Stimulated activated memory B cell treated with anti-CD40 and anti-IgM and Interleukin-4, amounts not matched to agents 10 μg/mL and 1 μg/mL and 100 μg/mL, for 72 hours (primary cell): Measurements from ENCODE around the gene MCM3.
A peak's percentile ranks its signal among the peaks of the same experiment; 100 is the strongest.

Experiments
- ATAC-seq: fragments of 150-1000 bp; cut with Tn5 transposase; 2 replicates; pipeline ENCODE4 v1.10.0; 2021
- H3K27ac Mint-ChIP-seq: one replicate; pipeline ENCODE4 v1.8.0; 2022; ENCODE audit warnings: mild to moderate bottlenecking, mixed read lengths
- H3K27me3 Mint-ChIP-seq: one replicate; pipeline ENCODE4 v1.8.0; 2022; ENCODE audit warnings: mixed read lengths
- H3K36me3 Mint-ChIP-seq: one replicate; pipeline ENCODE4 v1.8.0; 2022; ENCODE audit warnings: mixed read lengths
- H3K4me1 Mint-ChIP-seq: one replicate; pipeline ENCODE4 v1.8.0; 2022; ENCODE audit warnings: mixed read lengths
- H3K4me3 Mint-ChIP-seq: one replicate; pipeline ENCODE4 v1.8.0; 2022; ENCODE audit warnings: mild to moderate bottlenecking, moderate library complexity, mixed read lengths
- H3K9me3 Mint-ChIP-seq: one replicate; pipeline ENCODE4 v1.8.0; 2022; ENCODE audit warnings: mixed read lengths

MCM3 gene

DNA sequence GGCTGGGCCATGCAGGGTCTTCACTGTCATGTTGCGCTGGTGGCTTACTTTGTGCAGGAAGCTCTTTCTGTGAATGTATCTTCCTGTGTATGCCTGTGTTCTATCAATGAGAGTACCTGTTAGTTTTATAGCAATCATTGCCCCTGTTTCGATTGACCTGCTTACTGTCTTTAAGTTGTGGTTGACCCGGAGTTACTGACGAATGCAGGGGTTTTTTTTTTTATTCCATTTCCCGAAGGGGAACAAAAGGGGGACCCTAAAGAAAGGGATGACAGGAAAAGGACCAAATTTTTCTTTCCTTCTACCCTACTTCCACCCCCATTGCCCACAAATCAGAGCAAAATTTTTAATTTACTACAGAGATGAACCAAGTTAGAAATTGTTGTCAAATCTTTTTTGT lies 40.1 kb downstream of the MCM3 start, which contains the start of gene IL17F:
Gene IL17F (minus strand): TSS at position 101 of the 400 bp plus-strand sequence. CDS start 71 bp downstream, at position 30.
- no peak within 1 kb of the TSS for H3K4me3 Mint-ChIP-seq
- no peaks in the 10 kb centered on the region for H3K9me3 Mint-ChIP-seq
- H3K27ac Mint-ChIP-seq, result no peak within 1 kb of the TSS
- ATAC-seq, result no peak
- H3K27me3 Mint-ChIP-seq, result peaks cover 23% of the 10 kb centered on the region
- no peaks in the 10 kb centered on the region for H3K4me1 Mint-ChIP-seq
- no peaks in the 10 kb centered on the region for H3K36me3 Mint-ChIP-seq

DNA sequence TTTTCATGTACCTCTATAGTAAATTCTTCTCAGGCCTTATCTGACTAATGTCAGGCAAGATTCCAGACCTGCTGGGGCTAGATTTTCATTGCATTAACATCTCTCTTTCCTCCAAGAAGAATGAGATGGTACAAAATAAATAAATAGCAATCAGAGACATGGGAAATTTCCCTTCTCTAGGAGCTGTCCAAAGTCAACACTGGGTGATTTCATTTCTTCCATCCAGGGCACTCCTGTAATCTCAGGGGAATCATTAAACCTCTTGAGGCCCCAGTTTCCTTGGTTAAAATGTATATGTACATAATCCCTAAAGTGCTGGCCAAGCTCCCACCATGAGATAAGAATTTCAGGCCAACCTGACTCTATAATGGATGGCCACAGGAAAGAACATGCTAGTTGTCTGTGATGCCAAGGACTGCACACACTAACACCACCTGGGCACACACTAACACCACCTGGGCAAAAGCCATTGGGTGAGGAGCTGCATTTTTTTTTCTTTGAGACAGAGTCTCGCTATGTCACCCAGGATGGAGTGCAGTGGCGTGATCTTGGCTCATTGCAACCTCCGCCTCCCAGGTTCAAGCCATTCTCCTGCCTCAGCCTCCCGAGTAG lies 41.2 kb downstream of the MCM3 start:
- Mint-ChIP-seq H3K9me3 (no peaks in the 10 kb centered on the region), H3K27ac (no peak overlapping the region), H3K4me3 (no peak overlapping the region), H3K36me3 (no peaks in the 10 kb centered on the region), H3K27me3 (peaks cover 14% of the 10 kb centered on the region), H3K4me1 (no peaks in the 10 kb centered on the region)
- no peak for ATAC-seq

DNA sequence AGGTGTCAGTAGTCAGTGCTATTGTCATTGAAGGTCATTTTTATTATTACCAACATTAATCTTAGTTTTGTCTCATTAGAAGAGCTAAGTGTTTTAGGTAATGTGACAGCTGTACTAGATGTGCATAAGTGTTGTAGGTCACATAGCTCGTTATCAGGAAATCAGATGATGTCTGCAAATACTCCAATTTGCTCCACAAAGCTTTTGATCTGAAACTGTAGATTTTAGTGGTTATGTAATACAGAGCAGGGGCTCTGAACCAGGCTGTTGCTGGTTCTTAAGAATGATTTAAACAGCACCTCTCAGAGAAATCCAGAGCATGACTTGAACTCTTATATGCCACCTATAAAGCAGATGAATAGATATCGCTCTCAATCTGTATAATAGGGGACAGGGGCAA lies 42.7 kb downstream of the MCM3 start:
- Mint-ChIP-seq H3K9me3 (no peaks in the 10 kb centered on the region), H3K4me1 (no peaks in the 10 kb centered on the region), H3K4me3 (no peak overlapping the region), H3K36me3 (no peaks in the 10 kb centered on the region), H3K27ac (no peak overlapping the region), H3K27me3 (peaks cover 4% of the 10 kb centered on the region)
- ATAC-seq, result no peak

DNA sequence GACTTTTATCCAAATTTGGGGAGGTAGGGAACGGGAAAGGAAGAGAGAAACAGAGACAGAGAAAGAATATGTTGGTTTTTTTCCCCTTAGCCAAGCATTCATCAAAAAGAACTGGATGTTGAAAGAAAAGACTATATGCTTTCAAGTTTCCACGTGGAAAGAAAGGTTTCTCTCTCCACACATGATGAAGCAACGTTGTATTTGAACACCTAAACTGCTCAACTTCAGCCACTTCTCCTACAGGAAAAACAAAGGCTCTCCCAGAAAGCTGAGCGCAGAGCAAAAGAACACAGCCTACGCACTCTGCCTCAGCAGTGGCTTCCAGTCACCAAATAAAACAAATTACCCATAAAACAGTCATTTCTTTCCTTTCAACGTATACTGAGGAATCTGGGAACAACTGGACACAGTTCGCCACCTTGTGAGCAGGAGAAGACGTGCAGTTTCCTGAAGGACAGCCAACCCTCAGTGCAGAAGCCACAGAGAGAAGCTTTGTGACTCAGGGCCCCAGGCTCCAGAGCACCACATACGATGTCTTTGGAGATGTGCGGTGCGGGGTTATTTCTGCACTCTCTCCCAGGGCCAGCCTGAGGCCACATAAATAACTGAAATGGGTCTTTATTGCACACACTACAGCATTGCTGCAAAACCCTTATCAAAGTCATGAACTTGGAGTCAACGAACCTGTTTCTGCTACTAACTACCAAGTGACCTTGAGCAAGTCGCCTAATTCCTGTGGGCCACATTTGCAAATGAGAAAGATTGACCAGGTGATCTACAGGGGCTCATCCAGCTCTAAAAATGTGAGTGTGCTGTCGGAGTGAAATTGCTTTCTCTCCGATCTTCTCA lies 50.3 kb downstream of the MCM3 start:
- H3K4me1 Mint-ChIP-seq, result no peaks in the 10 kb centered on the region
- H3K9me3 Mint-ChIP-seq, result no peaks in the 10 kb centered on the region
- ATAC-seq, result peak; percentile 68
- no peak overlapping the region for H3K4me3 Mint-ChIP-seq
- no peak overlapping the region for H3K27ac Mint-ChIP-seq
- peaks cover 19% of the 10 kb centered on the region for H3K27me3 Mint-ChIP-seq
- H3K36me3 Mint-ChIP-seq, result no peaks in the 10 kb centered on the region

DNA sequence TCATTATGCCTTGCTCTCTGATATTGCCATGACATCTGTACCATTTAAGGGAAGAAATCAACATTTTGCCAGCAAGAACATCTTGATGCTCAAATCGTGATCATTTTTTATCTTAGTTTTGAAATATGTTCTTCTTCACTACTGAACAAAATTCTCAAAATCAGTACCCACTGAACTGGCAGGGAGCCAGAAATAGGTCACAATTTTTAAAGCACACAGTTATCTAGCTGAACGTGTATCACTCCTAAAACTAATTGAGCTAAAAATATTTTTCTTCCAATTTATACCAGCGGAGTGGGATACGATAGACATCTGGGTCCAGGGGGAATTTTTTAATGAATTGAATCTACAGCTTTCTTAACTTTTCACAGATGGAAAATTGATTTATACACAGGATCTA lies 51.5 kb downstream of the MCM3 start:
- no peak for ATAC-seq
- no peak overlapping the region for H3K4me3 Mint-ChIP-seq
- H3K4me1 Mint-ChIP-seq, result no peaks in the 10 kb centered on the region
- no peaks in the 10 kb centered on the region for H3K36me3 Mint-ChIP-seq
- H3K9me3 Mint-ChIP-seq, result no peaks in the 10 kb centered on the region
- no peak overlapping the region for H3K27ac Mint-ChIP-seq
- H3K27me3 Mint-ChIP-seq, result peaks cover 19% of the 10 kb centered on the region

DNA sequence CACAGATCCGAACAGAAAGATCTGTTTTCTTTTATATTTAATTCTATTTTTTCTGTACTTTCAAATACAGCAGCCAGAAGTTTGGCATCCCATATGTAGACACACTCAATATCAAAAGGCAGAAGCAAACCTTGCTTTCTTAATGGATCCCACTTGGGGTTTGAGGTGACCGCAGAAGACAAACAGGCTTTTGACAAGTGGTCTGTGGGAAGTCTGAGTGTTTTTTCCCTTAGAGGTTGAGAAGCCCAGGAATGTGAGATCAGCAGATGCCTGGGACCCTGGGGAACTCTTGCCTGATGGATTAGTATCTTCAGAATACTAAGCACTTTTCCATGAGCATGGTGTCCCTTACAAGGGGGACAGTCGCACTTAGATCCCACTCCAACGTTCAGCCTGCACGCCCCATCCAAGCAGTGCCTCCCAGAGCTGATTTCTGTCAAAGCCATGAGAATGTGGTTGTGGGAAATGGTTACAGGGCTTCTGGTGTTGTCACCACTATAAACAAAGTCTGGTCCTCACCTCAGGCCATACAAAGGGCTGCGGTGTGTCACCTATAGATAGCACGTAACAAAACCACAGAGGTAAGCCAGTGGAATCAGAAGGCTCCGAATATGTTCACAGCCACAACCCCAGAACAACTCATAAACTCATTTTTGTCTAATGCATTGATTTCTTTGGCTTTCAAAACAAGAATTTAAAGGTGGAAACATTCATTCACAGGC lies 53.0 kb downstream of the MCM3 start:
- Mint-ChIP-seq H3K27ac (no peak overlapping the region), H3K4me1 (no peaks in the 10 kb centered on the region), H3K27me3 (peaks cover 19% of the 10 kb centered on the region)

DNA sequence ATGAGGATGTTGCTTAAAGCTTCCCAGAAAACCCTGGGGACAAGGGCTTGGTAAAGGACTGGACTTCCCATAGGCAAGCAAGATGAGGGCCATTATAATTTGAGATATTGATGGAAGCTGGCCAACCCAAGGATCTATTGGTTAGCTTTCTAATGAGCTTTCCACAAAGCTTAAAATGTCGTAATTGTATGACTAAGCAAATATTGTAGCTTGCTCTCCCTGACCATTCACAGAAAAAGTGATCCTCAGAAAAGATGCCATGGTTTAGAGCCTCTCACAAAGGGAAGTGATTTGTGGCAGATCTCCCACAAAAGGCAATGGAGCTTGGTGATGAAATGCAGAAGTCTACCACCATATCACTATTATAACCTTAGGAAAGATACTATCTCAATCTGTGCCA lies 53.9 kb downstream of the MCM3 start:
- Mint-ChIP-seq H3K27me3 (peaks cover 12% of the 10 kb centered on the region), H3K4me1 (no peaks in the 10 kb centered on the region), H3K27ac (no peak overlapping the region), H3K36me3 (no peaks in the 10 kb centered on the region), H3K9me3 (no peaks in the 10 kb centered on the region), H3K4me3 (no peak overlapping the region)
- ATAC-seq, result no peak

More for the DNA sequence above, 53.0 kb downstream of the MCM3 start:
- H3K36me3 Mint-ChIP-seq, result no peaks in the 10 kb centered on the region
- H3K4me3 Mint-ChIP-seq, result no peak overlapping the region
- no peaks in the 10 kb centered on the region for H3K9me3 Mint-ChIP-seq
- ATAC-seq, result no peak

DNA sequence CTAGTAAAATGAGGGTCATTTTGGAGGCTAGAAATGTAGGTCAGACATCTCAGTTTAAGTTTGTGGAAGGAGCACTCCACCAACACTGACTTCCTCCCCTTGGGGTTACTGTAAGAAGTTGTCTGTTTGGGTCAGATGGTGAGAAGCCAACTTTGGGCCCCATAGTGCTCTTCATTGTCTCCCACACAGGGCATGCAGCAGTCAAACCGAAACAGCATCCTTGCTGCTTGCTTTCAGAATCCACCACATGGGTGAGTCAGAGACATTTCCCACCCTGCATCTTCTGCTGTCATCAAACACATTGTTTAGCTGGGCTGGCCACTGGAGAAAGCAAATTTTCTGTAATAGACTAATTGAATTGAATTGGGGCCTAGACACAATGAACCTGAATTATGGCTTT lies 57.0 kb downstream of the MCM3 start:
- peaks cover 10% of the 10 kb centered on the region for H3K27me3 Mint-ChIP-seq
- H3K4me1 Mint-ChIP-seq, result no peaks in the 10 kb centered on the region
- no peaks in the 10 kb centered on the region for H3K9me3 Mint-ChIP-seq
- H3K36me3 Mint-ChIP-seq, result no peaks in the 10 kb centered on the region
- H3K27ac Mint-ChIP-seq, result no peak overlapping the region
- peak; percentile 94 for ATAC-seq
- no peak overlapping the region for H3K4me3 Mint-ChIP-seq

DNA sequence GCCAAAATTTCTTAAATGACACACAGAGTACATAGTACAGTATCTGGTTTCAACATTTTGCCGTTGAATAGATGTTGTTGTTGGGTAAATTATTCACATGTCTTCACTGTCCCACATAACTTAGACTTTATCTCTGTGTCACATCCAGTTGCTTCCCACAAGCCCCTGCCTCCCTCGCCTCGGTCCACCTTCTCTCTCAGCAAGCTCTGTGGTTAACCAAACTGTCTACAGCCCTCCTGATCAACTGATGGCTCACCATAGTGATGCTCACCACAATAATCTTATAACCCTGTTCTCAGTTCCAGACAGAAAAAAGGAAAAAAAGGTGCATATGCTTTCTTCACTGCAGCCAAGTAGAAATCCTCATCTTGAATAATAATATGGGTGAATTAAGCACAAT lies 63.2 kb downstream of the MCM3 start:
- Mint-ChIP-seq H3K4me1 (no peaks in the 10 kb centered on the region), H3K4me3 (no peak overlapping the region), H3K27me3 (peaks cover 10% of the 10 kb centered on the region), H3K9me3 (no peaks in the 10 kb centered on the region), H3K36me3 (no peaks in the 10 kb centered on the region), H3K27ac (no peak overlapping the region)
- ATAC-seq, result peak; percentile 22

DNA sequence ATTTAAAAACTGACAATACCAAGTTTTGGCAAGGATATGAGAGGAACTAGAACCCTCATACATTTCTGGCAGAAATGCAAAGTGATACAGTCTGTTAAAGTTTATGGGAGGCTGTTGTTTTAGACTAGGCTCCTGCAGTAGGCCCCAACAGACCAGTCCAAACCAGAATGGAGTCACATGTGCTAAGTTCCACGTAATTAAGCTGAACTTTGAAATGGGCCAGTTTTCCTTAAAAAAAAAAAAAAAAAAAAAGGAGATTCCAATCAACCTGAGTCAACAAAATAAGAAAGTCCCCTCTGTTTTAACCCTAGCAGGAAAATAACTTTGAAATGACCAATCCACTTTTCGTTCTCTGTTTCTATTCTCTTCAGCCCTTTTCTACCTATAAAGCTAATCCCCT lies 66.8 kb downstream of the MCM3 start:
- Mint-ChIP-seq H3K4me3 (no peak overlapping the region), H3K4me1 (no peaks in the 10 kb centered on the region), H3K27ac (no peak overlapping the region), H3K27me3 (peaks cover 4% of the 10 kb centered on the region), H3K9me3 (no peaks in the 10 kb centered on the region), H3K36me3 (no peaks in the 10 kb centered on the region)
- no peak for ATAC-seq

DNA sequence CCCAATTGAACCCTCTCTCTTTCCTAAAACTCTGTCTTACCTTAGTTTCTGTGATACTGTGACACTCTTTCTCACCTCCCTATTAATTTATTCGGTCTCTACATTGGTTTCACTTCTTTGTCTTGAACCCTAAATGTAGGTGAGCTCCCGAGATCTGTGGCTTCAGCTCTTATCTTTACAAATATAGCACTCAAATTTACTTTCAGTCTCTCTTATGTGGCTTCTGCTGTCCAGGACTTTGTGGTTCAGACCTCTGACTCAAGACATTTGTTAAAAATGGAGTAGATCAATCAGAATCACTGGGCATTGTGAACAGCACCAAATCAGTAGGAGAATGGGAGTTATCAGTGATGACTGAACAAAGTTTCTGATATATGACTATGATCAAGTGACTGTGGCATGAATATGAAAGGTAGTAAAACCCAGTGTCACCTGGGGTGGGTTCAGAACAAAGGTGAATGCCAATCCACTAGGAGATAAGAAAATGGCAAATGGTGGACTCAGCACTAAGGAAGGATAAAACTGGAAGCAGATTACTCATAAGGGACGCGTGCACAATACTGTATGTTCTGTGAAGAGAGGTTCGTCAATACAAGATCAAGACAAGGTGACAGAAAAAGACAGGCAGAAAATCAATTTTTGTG lies 67.5 kb downstream of the MCM3 start:
- no peak overlapping the region for H3K4me3 Mint-ChIP-seq
- no peaks in the 10 kb centered on the region for H3K9me3 Mint-ChIP-seq
- no peak overlapping the region for H3K27ac Mint-ChIP-seq
- H3K27me3 Mint-ChIP-seq, result peaks cover 11% of the 10 kb centered on the region
- no peaks in the 10 kb centered on the region for H3K4me1 Mint-ChIP-seq
- ATAC-seq, result no peak
- no peaks in the 10 kb centered on the region for H3K36me3 Mint-ChIP-seq

DNA sequence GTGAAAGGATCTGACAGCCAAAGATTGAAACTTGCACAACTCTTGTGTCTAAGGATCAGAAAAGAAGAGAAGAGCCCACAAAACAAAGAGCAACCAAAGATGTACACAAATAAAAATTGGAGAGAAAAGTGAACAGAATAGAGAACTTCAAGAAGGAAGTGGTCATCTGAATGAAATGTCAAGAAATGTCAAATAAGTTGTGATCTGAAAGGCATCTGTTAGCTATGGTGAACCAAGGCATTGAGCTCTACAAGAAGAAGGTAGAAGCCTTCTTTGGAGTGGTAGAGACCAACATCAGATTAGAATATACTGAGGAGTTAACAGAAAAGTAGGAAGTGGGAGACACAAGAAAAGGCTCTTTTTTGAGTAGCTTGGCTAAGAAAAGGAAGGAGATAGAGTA lies 68.8 kb downstream of the MCM3 start:
- Mint-ChIP-seq H3K4me1 (no peaks in the 10 kb centered on the region), H3K27ac (no peak overlapping the region), H3K27me3 (peaks cover 18% of the 10 kb centered on the region), H3K4me3 (no peak overlapping the region), H3K9me3 (no peaks in the 10 kb centered on the region), H3K36me3 (no peaks in the 10 kb centered on the region)
- peak; percentile 63 for ATAC-seq
